Measurements from ENCODE around the gene PLD1. TPM values are rescaled to one million over a fixed set of nuclear protein-coding genes. Genes with fewer than 3 reads are reported as not detected.
A peak's percentile ranks its signal among the peaks of the same experiment; 100 is the strongest.

The PLD1 gene
- total and polyA plus RNA-seq, 4 donors = 4.9 to 31.5 (median 18.6) TPM

DNA sequence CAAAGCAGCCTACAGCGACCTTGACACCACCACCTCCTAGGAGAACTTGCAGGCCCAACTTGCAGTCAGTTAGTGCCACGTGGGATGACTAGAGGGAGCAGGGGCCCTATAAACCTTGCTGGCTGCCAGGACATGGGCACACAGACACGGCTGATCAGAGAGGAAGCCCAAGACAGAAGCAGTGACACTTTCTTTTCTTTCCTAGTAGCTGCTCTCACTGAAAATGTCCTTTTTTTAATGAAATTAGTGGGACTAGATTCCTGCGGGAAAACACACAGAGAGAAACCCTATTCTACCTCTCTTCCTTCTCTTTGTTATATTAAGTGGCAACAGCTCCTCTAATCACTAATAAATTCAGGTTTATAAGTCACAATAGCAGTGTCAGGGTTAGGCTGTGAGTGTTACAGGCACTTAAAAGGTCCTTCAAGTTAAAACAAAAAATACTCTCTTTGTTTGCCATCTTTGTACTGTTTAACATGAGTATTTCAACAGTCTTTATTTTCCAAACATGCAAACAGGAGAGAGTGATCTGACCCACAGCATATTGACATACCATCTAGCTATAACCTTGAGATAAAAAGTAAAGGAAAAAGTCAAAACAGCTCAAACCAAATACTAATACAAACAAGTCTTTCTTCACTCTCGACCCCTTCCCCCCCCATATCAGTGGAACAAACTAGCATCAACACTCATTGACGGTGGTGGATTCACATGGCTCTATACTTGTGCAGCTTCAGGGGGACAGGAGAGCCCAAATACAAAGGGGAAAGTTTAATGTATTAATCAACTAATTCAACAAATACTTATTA lies 30.7 kb upstream of the PLD1 start (continued):
- TF ChIP-seq TAF1 (conservative IDR thresholded peaks at IDR 0.05) = peak; percentile 45
- peak; percentile 78 to 85 for TF ChIP-seq HNF4A (conservative IDR thresholded peaks at IDR 0.05)
- TF ChIP-seq YY1 (IDR thresholded peaks at IDR 0.05) = peak; percentile 66

DNA sequence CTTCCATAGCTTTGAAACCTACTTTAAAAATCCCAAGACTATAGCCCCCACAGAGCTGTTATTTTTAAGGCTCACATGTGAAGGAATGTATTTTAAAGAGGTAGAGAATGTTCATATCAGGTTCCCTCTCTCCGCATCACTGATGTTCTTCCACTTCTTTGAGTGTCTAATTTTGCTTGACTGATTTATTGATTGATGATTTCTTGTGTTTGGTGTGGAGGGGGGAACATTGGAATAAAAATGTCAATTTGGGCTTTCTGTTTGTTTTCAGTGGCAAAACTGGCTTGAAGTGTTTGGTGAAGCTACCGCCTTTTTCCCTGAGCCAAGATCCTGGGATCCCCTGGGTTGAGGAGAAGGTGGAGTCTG lies 30.1 kb upstream of the PLD1 start:
- peak overlapping the region in 1 of 2 donors; percentile 19 for H3K9ac ChIP-seq (ENCODE audit: low read depth in 1 of 2, low read length in 2 of 2)
- peaks cover 3 to 51% (median 45%) of the 10 kb centered on the region in 4 donors for H3K4me1 ChIP-seq (ENCODE audit: control insufficient read depth in 4 of 4, insufficient read depth in 4 of 4, low read length in 3 of 4)
- 57% methylated on average over 2 of the region's 2 CpGs for WGBS
- no peaks in the 10 kb centered on the region for H3K36me3 ChIP-seq (ENCODE audit: control insufficient read depth in 4 of 4, insufficient read depth in 3 of 4, low read depth in 1 of 4, low read length in 3 of 4)
- H3K4me3 ChIP-seq (ENCODE audit: low read depth in 1 of 3, low read length in 3 of 3) = no peak overlapping the region
- TF ChIP-seq NR2F2 (IDR thresholded peaks at IDR 0.05) (no peak), HNF4A (conservative IDR thresholded peaks at IDR 0.05) (no peak), FOXA1 (IDR thresholded peaks at IDR 0.05) (no peak), RAD21 (IDR thresholded peaks at IDR 0.05) (peak in 1 of 2 donors; percentile 3), RXRA (IDR thresholded peaks at IDR 0.05) (no peak)
- peak overlapping the region; percentile 65 to 66 for H3K27ac ChIP-seq (ENCODE audit: low read depth in 1 of 2, low read length in 2 of 2)
- no peak for DNase-seq (ENCODE audit: low spot score)
- H3K9me3 ChIP-seq (ENCODE audit: control insufficient read depth in 4 of 4, low read length in 3 of 4) = no peaks in the 10 kb centered on the region
- no peaks in the 10 kb centered on the region for H3K27me3 ChIP-seq (ENCODE audit: control insufficient read depth in 4 of 4, insufficient read depth in 4 of 4, low read length in 3 of 4)

DNA sequence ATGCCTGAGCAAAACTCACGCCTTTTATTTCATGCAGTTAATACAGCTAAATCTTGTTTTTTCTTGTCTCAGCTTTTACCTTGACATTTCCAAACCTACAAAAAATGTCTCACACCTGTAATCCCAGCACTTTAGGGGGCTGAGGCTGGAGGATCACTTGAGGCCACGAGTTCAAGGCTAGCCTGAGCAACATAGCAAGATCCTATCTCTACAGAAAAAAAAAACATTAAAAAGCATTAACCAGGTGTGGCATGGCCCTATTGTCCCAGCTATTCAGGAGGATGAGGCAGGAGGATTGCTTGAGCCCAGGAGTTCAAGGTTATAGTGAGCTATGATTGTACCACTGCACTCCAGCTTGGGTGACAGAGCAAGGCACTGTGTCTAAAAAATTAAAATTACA lies 29.0 kb upstream of the PLD1 start:
- Histone ChIP-seq H3K9me3 (ENCODE audit: control insufficient read depth in 4 of 4, low read length in 3 of 4) (no peaks in the 10 kb centered on the region), H3K27ac (ENCODE audit: low read depth in 1 of 2, low read length in 2 of 2) (peak overlapping the region; percentile 84 to 85), H3K4me3 (ENCODE audit: low read depth in 1 of 3, low read length in 3 of 3) (no peak overlapping the region), H3K4me1 (ENCODE audit: control insufficient read depth in 4 of 4, insufficient read depth in 4 of 4, low read length in 3 of 4) (peaks cover 5 to 63% (median 56%) of the 10 kb centered on the region in 4 donors), H3K9ac (ENCODE audit: low read depth in 1 of 2, low read length in 2 of 2) (no peak overlapping the region), H3K27me3 (ENCODE audit: control insufficient read depth in 4 of 4, insufficient read depth in 4 of 4, low read length in 3 of 4) (no peaks in the 10 kb centered on the region), H3K36me3 (ENCODE audit: control insufficient read depth in 4 of 4, insufficient read depth in 3 of 4, low read depth in 1 of 4, low read length in 3 of 4) (no peaks in the 10 kb centered on the region)
- no peak for TF ChIP-seq HNF4A (conservative IDR thresholded peaks at IDR 0.05)
- WGBS = 85% methylated on average over 2 of the region's 2 CpGs
- no peak for DNase-seq (ENCODE audit: low spot score)

DNA sequence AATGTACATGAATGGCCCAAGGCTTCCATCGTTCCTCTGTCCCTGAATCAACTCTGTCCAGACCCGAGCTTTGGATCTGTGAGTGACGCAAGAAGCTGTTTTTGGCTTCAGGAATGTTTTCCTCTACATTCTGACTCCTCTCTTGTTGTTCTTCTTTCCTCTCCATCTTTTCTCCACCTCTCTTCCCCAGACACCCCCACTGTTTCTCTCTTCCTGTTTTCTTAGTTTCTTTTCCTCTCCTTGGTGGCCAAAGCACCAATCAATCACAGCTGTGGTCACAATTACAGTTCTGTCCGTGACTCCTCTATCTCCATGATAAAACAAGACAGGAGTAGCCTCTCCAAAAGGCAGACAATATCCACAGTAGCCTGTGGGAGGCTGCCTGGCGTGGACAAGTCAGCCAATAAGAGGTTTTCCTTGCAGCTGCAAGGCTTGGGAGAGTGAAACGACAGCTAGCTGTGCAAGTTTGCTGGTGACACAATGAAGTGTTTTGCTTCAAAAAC lies 28.0 kb upstream of the PLD1 start:
- Histone ChIP-seq H3K27me3 (ENCODE audit: control insufficient read depth in 4 of 4, insufficient read depth in 4 of 4, low read length in 3 of 4) (no peaks in the 10 kb centered on the region), H3K27ac (ENCODE audit: low read depth in 1 of 2, low read length in 2 of 2) (peak overlapping the region; percentile 84 to 85), H3K36me3 (ENCODE audit: control insufficient read depth in 4 of 4, insufficient read depth in 3 of 4, low read depth in 1 of 4, low read length in 3 of 4) (no peaks in the 10 kb centered on the region), H3K9me3 (ENCODE audit: control insufficient read depth in 4 of 4, low read length in 3 of 4) (no peaks in the 10 kb centered on the region), H3K4me1 (ENCODE audit: control insufficient read depth in 4 of 4, insufficient read depth in 4 of 4, low read length in 3 of 4) (peaks cover 5 to 73% (median 65%) of the 10 kb centered on the region in 4 donors), H3K9ac (ENCODE audit: low read depth in 1 of 2, low read length in 2 of 2) (peak overlapping the region in 1 of 2 donors; percentile 50), H3K4me3 (ENCODE audit: low read depth in 1 of 3, low read length in 3 of 3) (peak overlapping the region in 2 of 3 donors; percentile 15 to 46)
- WGBS = 10% methylated on average over 6 of the region's 6 CpGs
- DNase-seq (ENCODE audit: low spot score) = no peak
- peak; percentile 60 to 62 for TF ChIP-seq HNF4A (conservative IDR thresholded peaks at IDR 0.05)
- peak; percentile 54 for TF ChIP-seq HNF4G (IDR thresholded peaks at IDR 0.05)
- TF ChIP-seq EGR1 (IDR thresholded peaks at IDR 0.05; ENCODE audit: low read depth in 2 of 2) = no peak
- TF ChIP-seq, protein P1, sequence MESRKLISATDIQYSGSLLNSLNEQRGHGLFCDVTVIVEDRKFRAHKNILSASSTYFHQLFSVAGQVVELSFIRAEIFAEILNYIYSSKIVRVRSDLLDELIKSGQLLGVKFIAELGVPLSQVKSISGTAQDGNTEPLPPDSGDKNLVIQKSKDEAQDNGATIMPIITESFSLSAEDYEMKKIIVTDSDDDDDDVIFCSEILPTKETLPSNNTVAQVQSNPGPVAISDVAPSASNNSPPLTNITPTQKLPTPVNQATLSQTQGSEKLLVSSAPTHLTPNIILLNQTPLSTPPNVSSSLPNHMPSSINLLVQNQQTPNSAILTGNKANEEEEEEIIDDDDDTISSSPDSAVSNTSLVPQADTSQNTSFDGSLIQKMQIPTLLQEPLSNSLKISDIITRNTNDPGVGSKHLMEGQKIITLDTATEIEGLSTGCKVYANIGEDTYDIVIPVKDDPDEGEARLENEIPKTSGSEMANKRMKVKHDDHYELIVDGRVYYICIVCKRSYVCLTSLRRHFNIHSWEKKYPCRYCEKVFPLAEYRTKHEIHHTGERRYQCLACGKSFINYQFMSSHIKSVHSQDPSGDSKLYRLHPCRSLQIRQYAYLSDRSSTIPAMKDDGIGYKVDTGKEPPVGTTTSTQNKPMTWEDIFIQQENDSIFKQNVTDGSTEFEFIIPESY (IDR thresholded peaks at IDR 0.05) = no peak
- no peak for TF ChIP-seq GABPA (IDR thresholded peaks at IDR 0.05 in 1 of 2, conservative IDR thresholded peaks at IDR 0.05 in 1 of 2)
- TF ChIP-seq JUND (IDR thresholded peaks at IDR 0.05) = peak in 1 of 2 donors; percentile 62
- TF ChIP-seq, protein P2, sequence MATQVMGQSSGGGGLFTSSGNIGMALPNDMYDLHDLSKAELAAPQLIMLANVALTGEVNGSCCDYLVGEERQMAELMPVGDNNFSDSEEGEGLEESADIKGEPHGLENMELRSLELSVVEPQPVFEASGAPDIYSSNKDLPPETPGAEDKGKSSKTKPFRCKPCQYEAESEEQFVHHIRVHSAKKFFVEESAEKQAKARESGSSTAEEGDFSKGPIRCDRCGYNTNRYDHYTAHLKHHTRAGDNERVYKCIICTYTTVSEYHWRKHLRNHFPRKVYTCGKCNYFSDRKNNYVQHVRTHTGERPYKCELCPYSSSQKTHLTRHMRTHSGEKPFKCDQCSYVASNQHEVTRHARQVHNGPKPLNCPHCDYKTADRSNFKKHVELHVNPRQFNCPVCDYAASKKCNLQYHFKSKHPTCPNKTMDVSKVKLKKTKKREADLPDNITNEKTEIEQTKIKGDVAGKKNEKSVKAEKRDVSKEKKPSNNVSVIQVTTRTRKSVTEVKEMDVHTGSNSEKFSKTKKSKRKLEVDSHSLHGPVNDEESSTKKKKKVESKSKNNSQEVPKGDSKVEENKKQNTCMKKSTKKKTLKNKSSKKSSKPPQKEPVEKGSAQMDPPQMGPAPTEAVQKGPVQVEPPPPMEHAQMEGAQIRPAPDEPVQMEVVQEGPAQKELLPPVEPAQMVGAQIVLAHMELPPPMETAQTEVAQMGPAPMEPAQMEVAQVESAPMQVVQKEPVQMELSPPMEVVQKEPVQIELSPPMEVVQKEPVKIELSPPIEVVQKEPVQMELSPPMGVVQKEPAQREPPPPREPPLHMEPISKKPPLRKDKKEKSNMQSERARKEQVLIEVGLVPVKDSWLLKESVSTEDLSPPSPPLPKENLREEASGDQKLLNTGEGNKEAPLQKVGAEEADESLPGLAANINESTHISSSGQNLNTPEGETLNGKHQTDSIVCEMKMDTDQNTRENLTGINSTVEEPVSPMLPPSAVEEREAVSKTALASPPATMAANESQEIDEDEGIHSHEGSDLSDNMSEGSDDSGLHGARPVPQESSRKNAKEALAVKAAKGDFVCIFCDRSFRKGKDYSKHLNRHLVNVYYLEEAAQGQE (IDR thresholded peaks at IDR 0.05) = no peak
- no peak for TF ChIP-seq FOXA2 (IDR thresholded peaks at IDR 0.05)
- TF ChIP-seq RAD21 (IDR thresholded peaks at IDR 0.05) = peak; percentile 48
- no peak for TF ChIP-seq FOXA1 (IDR thresholded peaks at IDR 0.05)
- TF ChIP-seq, protein P3, sequence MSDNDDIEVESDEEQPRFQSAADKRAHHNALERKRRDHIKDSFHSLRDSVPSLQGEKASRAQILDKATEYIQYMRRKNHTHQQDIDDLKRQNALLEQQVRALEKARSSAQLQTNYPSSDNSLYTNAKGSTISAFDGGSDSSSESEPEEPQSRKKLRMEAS (IDR thresholded peaks at IDR 0.05) = peak; percentile 4
- peak; percentile 82 for TF ChIP-seq YY1 (IDR thresholded peaks at IDR 0.05)
- TF ChIP-seq NR2F2 (IDR thresholded peaks at IDR 0.05) = peak; percentile 42
- peak; percentile 84 to 89 for TF ChIP-seq RXRA (IDR thresholded peaks at IDR 0.05)
- TF ChIP-seq, protein P4, sequence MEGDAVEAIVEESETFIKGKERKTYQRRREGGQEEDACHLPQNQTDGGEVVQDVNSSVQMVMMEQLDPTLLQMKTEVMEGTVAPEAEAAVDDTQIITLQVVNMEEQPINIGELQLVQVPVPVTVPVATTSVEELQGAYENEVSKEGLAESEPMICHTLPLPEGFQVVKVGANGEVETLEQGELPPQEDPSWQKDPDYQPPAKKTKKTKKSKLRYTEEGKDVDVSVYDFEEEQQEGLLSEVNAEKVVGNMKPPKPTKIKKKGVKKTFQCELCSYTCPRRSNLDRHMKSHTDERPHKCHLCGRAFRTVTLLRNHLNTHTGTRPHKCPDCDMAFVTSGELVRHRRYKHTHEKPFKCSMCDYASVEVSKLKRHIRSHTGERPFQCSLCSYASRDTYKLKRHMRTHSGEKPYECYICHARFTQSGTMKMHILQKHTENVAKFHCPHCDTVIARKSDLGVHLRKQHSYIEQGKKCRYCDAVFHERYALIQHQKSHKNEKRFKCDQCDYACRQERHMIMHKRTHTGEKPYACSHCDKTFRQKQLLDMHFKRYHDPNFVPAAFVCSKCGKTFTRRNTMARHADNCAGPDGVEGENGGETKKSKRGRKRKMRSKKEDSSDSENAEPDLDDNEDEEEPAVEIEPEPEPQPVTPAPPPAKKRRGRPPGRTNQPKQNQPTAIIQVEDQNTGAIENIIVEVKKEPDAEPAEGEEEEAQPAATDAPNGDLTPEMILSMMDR (IDR thresholded peaks at IDR 0.05; ENCODE audit: low read depth, low read length, missing input control) = no peak
- TF ChIP-seq, protein P5, sequence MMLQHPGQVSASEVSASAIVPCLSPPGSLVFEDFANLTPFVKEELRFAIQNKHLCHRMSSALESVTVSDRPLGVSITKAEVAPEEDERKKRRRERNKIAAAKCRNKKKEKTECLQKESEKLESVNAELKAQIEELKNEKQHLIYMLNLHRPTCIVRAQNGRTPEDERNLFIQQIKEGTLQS (IDR thresholded peaks at IDR 0.05) = peak; percentile 72
- TF ChIP-seq TAF1 (conservative IDR thresholded peaks at IDR 0.05) = no peak
